Activated CD4-positive, alpha-beta T cell treated with anti-CD3 and anti-CD28 coated beads for 4 hours (primary cell): ENCODE measurements around the gene PFN2.
"Not testable (repeated sequence)": the region's sequence is repeated elsewhere in the genome, so short reads cannot be mapped to it uniquely, and the experiment has no call there.

ENCODE experiments used
- DNase-seq, 2 donors: peaks; one replicate each; pipeline ENCODE4 v3.0.0-alpha.2; 2020

PFN2 gene

GRCh38 chr3:149967086-149967685 lies 3.5 kb downstream of the PFN2 start:
- no peak for DNase-seq

- no peak for DNase-seq
Observed at GRCh38 chr3:149965278-149965677, 5.4 kb downstream of the PFN2 start.

- no peak for DNase-seq
Observed at GRCh38 chr3:149964291-149964690, 6.4 kb downstream of the PFN2 start.

GRCh38 chr3:149963485-149963884 lies 7.2 kb downstream of the PFN2 start:
- no peak for DNase-seq

GRCh38 chr3:149959443-149959842 lies 11.3 kb downstream of the PFN2 start:
- no peak for DNase-seq

GRCh38 chr3:149958171-149958796 lies 12.4 kb downstream of the PFN2 start:
- no peak for DNase-seq

GRCh38 chr3:149957361-149958125 lies 13.2 kb downstream of the PFN2 start:
- no peak for DNase-seq

GRCh38 chr3:149955449-149955848 lies 15.2 kb downstream of the PFN2 start:
- DNase-seq: no peak

GRCh38 chr3:149954812-149955211 lies 15.9 kb downstream of the PFN2 start:
- DNase-seq: no peak

GRCh38 chr3:149949181-149949580 lies 21.5 kb downstream of the PFN2 start:
- no peak for DNase-seq

GRCh38 chr3:149947231-149947630 lies 23.5 kb downstream of the PFN2 start:
- DNase-seq: no peak

- not testable (repeated sequence) for DNase-seq
Observed at GRCh38 chr3:149943966-149944365, 26.7 kb downstream of the PFN2 start.

GRCh38 chr3:149942409-149942808 lies 28.3 kb downstream of the PFN2 start:
- no peak for DNase-seq

GRCh38 chr3:149941946-149942345 lies 28.7 kb downstream of the PFN2 start:
- DNase-seq: no peak

- DNase-seq: no peak
Observed at GRCh38 chr3:149941186-149941585, 29.5 kb downstream of the PFN2 start.

GRCh38 chr3:149938392-149939055 lies 32.2 kb downstream of the PFN2 start:
- not testable (repeated sequence) for DNase-seq

GRCh38 chr3:149936812-149937230 lies 33.9 kb downstream of the PFN2 start:
- peak; percentile 11 to 40 for DNase-seq

- no peak for DNase-seq
Observed at GRCh38 chr3:149934524-149934923, 36.2 kb downstream of the PFN2 start.

- DNase-seq: no peak
Observed at GRCh38 chr3:149933858-149934257, 36.8 kb downstream of the PFN2 start.

GRCh38 chr3:149933008-149933407 lies 37.7 kb downstream of the PFN2 start:
- DNase-seq: no peak

- no peak for DNase-seq
Observed at GRCh38 chr3:149920119-149920518, 50.6 kb downstream of the PFN2 start.

- DNase-seq: no peak
Observed at GRCh38 chr3:149919509-149919908, 51.2 kb downstream of the PFN2 start.

GRCh38 chr3:149917124-149917667 lies 53.5 kb downstream of the PFN2 start:
- DNase-seq: no peak
